Non-pigmented ciliary epithelial cell (primary cell): ENCODE measurements around the gene PTK6.
"Not testable (repeated sequence)": the region's sequence is repeated elsewhere in the genome, so short reads cannot be mapped to it uniquely, and the experiment has no call there.

Experiments
- DNase-seq: peaks from one replicate; pipeline ENCODE4 v3.0.0-alpha.2; 2010; ENCODE audit warnings: low read depth

The PTK6 gene

GRCh38 chr20:63529180-63529860, 7.9 kb downstream of the PTK6 start:
- no peak for DNase-seq

GRCh38 chr20:63527184-63527583, 10.0 kb downstream of the PTK6 start:
- no peak for DNase-seq

- no peak for DNase-seq
Measured at GRCh38 chr20:63525971-63526370, 11.2 kb downstream of the PTK6 start.

- DNase-seq: no peak
Measured at GRCh38 chr20:63525185-63525584, 12.0 kb downstream of the PTK6 start.

- no peak for DNase-seq
Measured at GRCh38 chr20:63522981-63523611, 14.1 kb downstream of the PTK6 start.

GRCh38 chr20:63522091-63522868, 14.9 kb downstream of the PTK6 start:
- DNase-seq: no peak

GRCh38 chr20:63521602-63522001, 15.6 kb downstream of the PTK6 start:
- no peak for DNase-seq

GRCh38 chr20:63520934-63521601, 16.1 kb downstream of the PTK6 start:
- no peak for DNase-seq

- DNase-seq: peak; percentile 20
Measured at GRCh38 chr20:63520504-63520933, 16.7 kb downstream of the PTK6 start, which contains the start of gene PPDPF. TSS of gene PPDPF (plus strand) at chr20:63520765. CDS start at chr20:63521309, 544 bp downstream.

GRCh38 chr20:63519668-63520503, 17.3 kb downstream of the PTK6 start:
- DNase-seq: no peak

- DNase-seq: no peak
Measured at GRCh38 chr20:63518946-63519667, 18.1 kb downstream of the PTK6 start.

- no peak for DNase-seq
Measured at GRCh38 chr20:63518351-63518861, 18.8 kb downstream of the PTK6 start.

- no peak for DNase-seq
Measured at GRCh38 chr20:63517376-63518309, 19.5 kb downstream of the PTK6 start.

- not testable (repeated sequence) for DNase-seq
Measured at GRCh38 chr20:63514520-63514919, 22.7 kb downstream of the PTK6 start.

- no peak for DNase-seq
Measured at GRCh38 chr20:63513207-63513606, 24.0 kb downstream of the PTK6 start.

GRCh38 chr20:63509088-63509564, 28.1 kb downstream of the PTK6 start:
- DNase-seq: no peak

GRCh38 chr20:63508072-63508768, 29.0 kb downstream of the PTK6 start:
- DNase-seq: no peak

GRCh38 chr20:63507083-63507743, 30.0 kb downstream of the PTK6 start:
- no peak for DNase-seq
